Kidney (tissue), 14 donors: ENCODE results near the gene ETF1. TPM values are rescaled to one million over a fixed set of nuclear protein-coding genes. Genes with fewer than 3 reads are reported as not detected.

Experiments used
- DNase-seq, 5 donors: peaks; one replicate each; pipeline ENCODE4 v3.0.0-alpha.2; 2013 to 2020
- FAIRE-seq: peaks from 2 replicates; lab custom pipeline; 2012; peaks lifted over from hg19 to GRCh38; lab: Jason Lieb, UNC
- H3K27ac ChIP-seq, 2 donors: one replicate each; pipeline ENCODE4 v1.7.0; 2013; ENCODE audit warnings: low read depth in 2 of 2, low read length in 2 of 2, inconsistent platforms in 1 of 2
- H3K27me3 ChIP-seq: one replicate; pipeline ENCODE4 v1.7.1; 2013; ENCODE audit warnings: low read length, inconsistent platforms; ENCODE audit not compliant: control insufficient read depth, insufficient read depth
- H3K36me3 ChIP-seq, 3 donors: one replicate each; pipeline versions ENCODE4 v1.7.0 to v1.7.1; 2013; ENCODE audit warnings: low read length in 3 of 3, control low read depth in 1 of 3, inconsistent platforms in 1 of 3; ENCODE audit not compliant: insufficient read depth in 3 of 3, control insufficient read depth in 2 of 3
- H3K4me1 ChIP-seq, 3 donors: one replicate each; pipeline versions ENCODE4 v1.7.0 to v1.7.1; 2013; ENCODE audit warnings: low read length in 3 of 3, inconsistent platforms in 1 of 3, low read depth in 1 of 3; ENCODE audit not compliant: control insufficient read depth in 2 of 3, insufficient read depth in 2 of 3
- H3K4me3 ChIP-seq, 3 donors: one replicate each; pipeline versions ENCODE4 v1.7.0 to v1.8.1; 2013; ENCODE audit warnings: low read length in 3 of 3, control low read depth in 1 of 3, inconsistent platforms in 1 of 3
- H3K9ac ChIP-seq, 3 donors: one replicate each; pipeline versions ENCODE4 v1.7.0 to v1.7.1; 2013; ENCODE audit warnings: low read length in 3 of 3, control low read depth in 1 of 3, inconsistent platforms in 1 of 3
- H3K9me3 ChIP-seq, 3 donors: one replicate each; pipeline versions ENCODE4 v1.7.0 to v1.7.1; 2013; ENCODE audit warnings: low read length in 3 of 3, control low read depth in 1 of 3, inconsistent platforms in 1 of 3; ENCODE audit not compliant: control insufficient read depth in 2 of 3, insufficient read depth in 1 of 3
- intact Hi-C: fragments of 100-400 bp; cut with DNase I; formaldehyde crosslinking; loops from one replicate; pipeline ENCODE4 v1.11.1; 2022
- polyA plus RNA-seq: library from polyadenylated mRNA; stranded (reverse); fragments of 350-450 nt; fragmentation: Illumina TruSeq; extraction: RNeasy Lipid Tissue Mini Kit (QIAGEN cat#74804); gene quantifications from one replicate; pipeline ENCODE4 v1.2.3, GENCODE V29; 2014; ENCODE audit warnings: low read depth, low replicate concordance; ENCODE audit not compliant: insufficient read depth
- total RNA-seq: library from RNA; stranded (reverse); fragmentation: NEBNext Ultra II Directional; extraction: Animal tissue kit (Norgen Biotek cat#: 25700); gene quantifications from one replicate; pipeline ENCODE4 v1.2.1, GENCODE V29; 2021
- TF ChIP-seq, protein P1 (sequence below): IDR thresholded peaks from 3 replicates; pipeline ENCODE4 v1.5.1; 2012; ENCODE audit warnings: mild to moderate bottlenecking, moderate library complexity, borderline replicate concordance; ENCODE audit not compliant: insufficient read depth; ENCODE audit errors: extremely low read depth
- donor health status: control.
- donor health status: control.
- donor health status: control.
- donor health status: control.
- donor health status: control.
- donor health status: DM: yes; HTN: yes; CAD: no.
- donor health status: Normal renal cell carcinoma (clear cell type).

The ETF1 gene
- total and polyA plus RNA-seq, 2 donors from 2014 or later = 37.5 to 85.6 TPM

DNA sequence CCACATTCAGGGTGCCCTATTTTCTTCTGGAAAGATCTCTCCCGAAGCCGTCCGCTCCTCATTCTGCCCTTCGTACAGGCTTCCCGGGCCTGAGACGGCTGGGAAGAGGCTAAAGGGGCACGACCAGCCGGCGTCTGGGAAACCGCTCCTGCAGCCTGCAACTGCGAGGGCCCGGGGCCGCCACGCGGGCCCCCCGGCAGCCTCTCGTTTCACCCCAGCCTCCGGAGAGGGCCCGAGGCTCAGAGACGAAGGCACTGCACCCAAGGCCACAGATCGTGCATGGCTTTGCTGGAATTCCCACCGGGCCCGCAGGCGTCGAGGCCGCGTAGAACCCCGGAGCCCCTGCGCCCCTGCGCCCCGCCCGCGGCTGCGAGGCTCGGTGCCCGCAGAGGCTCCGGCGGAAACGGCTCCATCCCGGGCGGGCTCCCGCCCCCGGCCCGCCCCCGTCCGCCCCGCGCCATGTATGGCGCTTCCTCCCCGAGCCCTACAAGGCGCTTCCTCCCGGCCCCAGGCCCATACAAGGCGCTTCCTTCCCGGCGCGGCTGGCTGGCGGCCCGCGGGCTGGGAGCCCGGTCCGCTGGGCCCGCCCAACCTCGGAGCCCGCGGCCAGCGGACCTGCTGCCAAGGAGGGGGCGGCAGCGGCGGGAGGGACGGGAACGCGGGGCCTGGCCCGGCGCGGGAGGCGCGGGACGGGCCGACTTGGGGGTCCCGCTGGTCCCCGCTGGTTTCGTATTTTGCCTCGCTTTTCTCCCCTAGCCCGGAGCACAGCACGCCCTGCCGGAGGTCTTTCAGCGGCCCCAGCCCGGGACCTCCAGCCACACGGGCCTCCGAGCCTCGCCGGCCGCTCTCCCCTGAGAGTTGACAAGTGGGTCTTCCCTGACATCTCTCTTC is 51.1 kb downstream of the ETF1 start:
- no peak for FAIRE-seq
- Histone ChIP-seq H3K4me3 (peak overlapping the region; percentile 15 to 58 (median 31)), H3K27ac (no peak overlapping the region), H3K27me3 (peaks cover 5% of the 10 kb centered on the region), H3K9ac (peak overlapping the region in 2 of 3 donors; percentile 2 to 46), H3K4me1 (peaks cover 0 to 17% (median 4%) of the 10 kb centered on the region in 3 donors), H3K36me3 (no peaks in the 10 kb centered on the region), H3K9me3 (no peaks in the 10 kb centered on the region)
- TF ChIP-seq, protein P1, sequence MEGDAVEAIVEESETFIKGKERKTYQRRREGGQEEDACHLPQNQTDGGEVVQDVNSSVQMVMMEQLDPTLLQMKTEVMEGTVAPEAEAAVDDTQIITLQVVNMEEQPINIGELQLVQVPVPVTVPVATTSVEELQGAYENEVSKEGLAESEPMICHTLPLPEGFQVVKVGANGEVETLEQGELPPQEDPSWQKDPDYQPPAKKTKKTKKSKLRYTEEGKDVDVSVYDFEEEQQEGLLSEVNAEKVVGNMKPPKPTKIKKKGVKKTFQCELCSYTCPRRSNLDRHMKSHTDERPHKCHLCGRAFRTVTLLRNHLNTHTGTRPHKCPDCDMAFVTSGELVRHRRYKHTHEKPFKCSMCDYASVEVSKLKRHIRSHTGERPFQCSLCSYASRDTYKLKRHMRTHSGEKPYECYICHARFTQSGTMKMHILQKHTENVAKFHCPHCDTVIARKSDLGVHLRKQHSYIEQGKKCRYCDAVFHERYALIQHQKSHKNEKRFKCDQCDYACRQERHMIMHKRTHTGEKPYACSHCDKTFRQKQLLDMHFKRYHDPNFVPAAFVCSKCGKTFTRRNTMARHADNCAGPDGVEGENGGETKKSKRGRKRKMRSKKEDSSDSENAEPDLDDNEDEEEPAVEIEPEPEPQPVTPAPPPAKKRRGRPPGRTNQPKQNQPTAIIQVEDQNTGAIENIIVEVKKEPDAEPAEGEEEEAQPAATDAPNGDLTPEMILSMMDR = no peak
- intact Hi-C loops = no loop called here
- peak; percentile 85 to 97 (median 88) for DNase-seq

DNA sequence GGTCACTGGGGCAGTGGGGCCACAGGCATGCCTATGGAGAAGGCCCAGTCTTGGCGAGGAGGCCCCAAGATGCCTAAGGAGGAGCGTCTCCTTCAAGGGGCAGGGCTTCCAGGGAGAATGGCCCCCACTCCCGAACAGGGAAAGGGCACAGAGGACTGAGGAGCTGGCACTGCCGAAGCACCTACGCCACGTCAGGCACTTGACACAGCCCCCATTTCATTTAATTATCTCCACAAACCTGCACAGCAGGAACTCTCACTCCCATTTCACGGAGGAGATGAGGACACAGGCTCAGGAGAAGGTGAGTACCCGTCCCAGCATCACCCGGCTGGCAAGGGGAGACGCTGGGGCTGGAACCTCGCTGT is 51.8 kb downstream of the ETF1 start:
- intact Hi-C loops = no loop called here
- FAIRE-seq = no peak

DNA sequence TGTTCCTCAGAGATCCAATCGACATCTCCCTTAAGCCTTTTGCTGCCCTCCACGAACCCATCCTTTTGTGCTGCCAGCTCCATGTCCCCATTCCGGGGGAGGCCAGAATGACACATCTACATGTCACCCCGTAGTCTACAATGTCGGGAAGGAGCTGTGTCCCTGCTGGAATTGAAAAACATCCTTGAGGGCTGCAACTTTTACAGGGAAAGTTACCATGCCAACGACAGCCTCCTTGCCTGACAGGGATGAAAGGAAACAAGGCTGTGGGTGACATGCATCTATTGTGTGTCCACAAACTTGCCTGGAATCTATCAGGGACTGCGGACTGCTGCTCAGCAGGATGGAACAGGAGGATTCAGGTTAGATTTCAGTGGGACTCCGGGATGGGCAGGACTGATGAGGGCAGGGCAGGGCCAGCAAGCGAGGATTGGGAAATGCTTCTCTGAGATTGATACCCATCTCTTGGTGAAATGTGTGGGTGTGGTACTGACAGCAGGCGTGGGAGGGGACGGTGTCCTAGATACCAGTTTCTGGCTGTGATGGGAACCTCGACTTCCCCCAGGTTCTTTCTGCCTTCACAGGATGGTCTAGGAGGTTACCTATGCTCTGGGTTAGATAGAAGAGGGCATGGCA is 52.3 kb downstream of the ETF1 start:
- intact Hi-C loops = no loop called here
- TF ChIP-seq, protein P1 = no peak

More for the DNA sequence above, 51.8 kb downstream of the ETF1 start:
- DNase-seq = peak in 1 of 5 donors; percentile 60
- Histone ChIP-seq H3K27ac (no peak overlapping the region), H3K9me3 (no peaks in the 10 kb centered on the region), H3K4me3 (peak overlapping the region in 2 of 3 donors; percentile 5 to 52), H3K4me1 (peaks cover 0 to 17% (median 4%) of the 10 kb centered on the region in 3 donors), H3K36me3 (no peaks in the 10 kb centered on the region), H3K27me3 (peaks cover 5% of the 10 kb centered on the region), H3K9ac (peak overlapping the region in 1 of 3 donors; percentile 2)
- TF ChIP-seq, protein P1 = no peak

More for the DNA sequence above, 52.3 kb downstream of the ETF1 start:
- Histone ChIP-seq H3K9me3 (no peaks in the 10 kb centered on the region), H3K4me3 (no peak overlapping the region), H3K27ac (no peak overlapping the region), H3K4me1 (peaks cover 0 to 17% (median 4%) of the 10 kb centered on the region in 3 donors), H3K27me3 (peaks cover 5% of the 10 kb centered on the region), H3K9ac (no peak overlapping the region), H3K36me3 (no peaks in the 10 kb centered on the region)
- DNase-seq = no peak
- no peak for FAIRE-seq
